SK-N-SH (cell line): ENCODE results near the gene PRRT1. TPM values are rescaled to one million over a fixed set of nuclear protein-coding genes. Genes with fewer than 3 reads are reported as not detected.
A peak's percentile ranks its signal among the peaks of the same experiment; 100 is the strongest.
"Not testable (repeated sequence)": the region's sequence is repeated elsewhere in the genome, so short reads cannot be mapped to it uniquely, and the experiment has no call there.

Experiments used
- CTCF ChIA-PET: fragments of 300-600, 350-600 bp; formaldehyde crosslinking; extraction: SDS; loops from one replicate; lab custom pipeline; 2021; lab: Yijun Ruan, JAX
- POLR2A ChIA-PET: fragments of 350-600 bp; sonication (Branson Sonifier 250); formaldehyde crosslinking; extraction: SDS; loops from one replicate; lab custom pipeline; 2020; ENCODE audit warnings: antibody characterized with exemption, inconsistent platforms; lab: Yijun Ruan, JAX
- DNase-seq: peaks from one replicate; pipeline ENCODE4 v3.0.0; 2012
- H2AFZ ChIP-seq: fragments of 200-600 bp; sonication (generic); 2 replicates; pipeline ENCODE4 v1.8.1; 2016; ENCODE audit warnings: antibody characterized with exemption, mild to moderate bottlenecking, low read depth
- H3F3A ChIP-seq: fragments of 200-600 bp; sonication (generic); replicated peaks from 2 replicates; pipeline ENCODE3; 2016; ENCODE audit warnings: antibody characterized with exemption, mild to moderate bottlenecking; ENCODE audit not compliant: insufficient read depth
- H3K27ac ChIP-seq, 2 experiments: fragments of 200-500 bp in 1 of 2; fragments of 200-600 bp in 1 of 2; sonication (Bioruptor generic) in 1 of 2; sonication (generic), shearing (Covaris generic) in 1 of 2; 2 replicates each; pipeline versions ENCODE4 v1.5.1 to v1.6.1; 2014 to 2016; ENCODE audit warnings: low read depth in 2 of 2, inconsistent platforms in 1 of 2, low read length in 1 of 2, mild to moderate bottlenecking in 1 of 2, mixed read lengths in 1 of 2
- H3K27me3 ChIP-seq: fragments of 200-600 bp; sonication (generic), shearing (Covaris generic); 2 replicates; pipeline ENCODE4 v1.6.1; 2016; ENCODE audit warnings: mixed run types; ENCODE audit not compliant: insufficient read depth
- H3K36me3 ChIP-seq, 2 experiments: fragments of 200-500 bp in 1 of 2; fragments of 200-600 bp in 1 of 2; sonication (Bioruptor generic) in 1 of 2; sonication (generic) in 1 of 2; replicated peaks in 1 of 2; 2 replicates each; pipeline versions ENCODE3 to v1.5.1; 2014 to 2016; ENCODE audit warnings: low read length in 1 of 2, mild to moderate bottlenecking in 1 of 2; ENCODE audit not compliant: insufficient read depth in 2 of 2, control insufficient read depth in 1 of 2
- H3K4me1 ChIP-seq, 2 experiments: fragments of 200-500 bp in 1 of 2; fragments of 200-600 bp in 1 of 2; sonication (Bioruptor generic) in 1 of 2; sonication (generic), shearing (Covaris generic) in 1 of 2; 2 replicates each; pipeline versions ENCODE4 v1.5.1 to v1.6.1; 2014 to 2016; ENCODE audit warnings: low read depth in 1 of 2, low read length in 1 of 2, mixed run types in 1 of 2; ENCODE audit not compliant: insufficient read depth in 2 of 2, control insufficient read depth in 1 of 2
- H3K4me2 ChIP-seq: fragments of 200-600 bp; sonication (generic), shearing (Covaris generic); 2 replicates; pipeline ENCODE4 v1.6.1; 2017; ENCODE audit warnings: mixed run types
- H3K4me3 ChIP-seq, 2 experiments: fragments of 200-500 bp in 1 of 2; fragments of 200-600 bp in 1 of 2; sonication (Bioruptor generic) in 1 of 2; sonication (generic), shearing (Covaris generic) in 1 of 2; 2 replicates each; pipeline versions ENCODE4 v1.5.1 to v1.8.1; 2014 to 2016; ENCODE audit warnings: low read depth in 2 of 2, inconsistent platforms in 1 of 2, low read length in 1 of 2, mild to moderate bottlenecking in 1 of 2, mixed read lengths in 1 of 2, moderate library complexity in 1 of 2
- H3K79me2 ChIP-seq: fragments of 200-600 bp; sonication (generic); 2 replicates; pipeline ENCODE4 v1.8.1; 2017; ENCODE audit warnings: mild to moderate bottlenecking; ENCODE audit not compliant: insufficient read depth
- H3K9ac ChIP-seq: fragments of 200-600 bp; sonication (generic); 2 replicates; pipeline ENCODE4 v1.6.1; 2017; ENCODE audit warnings: mixed run types
- H3K9me2 ChIP-seq: fragments of 200-600 bp; sonication (generic); 2 replicates; pipeline ENCODE4 v1.6.1; 2017; ENCODE audit warnings: mixed run types
- H3K9me3 ChIP-seq: fragments of 200-600 bp; sonication (generic); 2 replicates; pipeline ENCODE4 v1.6.1; 2017; ENCODE audit warnings: mixed run types, mild to moderate bottlenecking, moderate library complexity
- H4K20me1 ChIP-seq: fragments of 200-600 bp; sonication (generic); 2 replicates; pipeline ENCODE4 v1.6.1; 2017; ENCODE audit warnings: mild to moderate bottlenecking, mixed run types; ENCODE audit not compliant: insufficient read depth
- EP300 ChIP-seq, 2 experiments: IDR thresholded peaks; 2 replicates each; pipeline versions ENCODE4 v1.4.0 to v1.6.1; 2012; ENCODE audit warnings: borderline replicate concordance in 1 of 2, low read depth in 1 of 2, low read length in 1 of 2
- FOXM1 ChIP-seq: IDR thresholded peaks from 2 replicates; pipeline ENCODE4 v1.4.0; 2012; ENCODE audit warnings: low read depth, mild to moderate bottlenecking
- MEF2A ChIP-seq: IDR thresholded peaks from 2 replicates; pipeline ENCODE4 v1.4.0; 2012; ENCODE audit warnings: low read depth, borderline replicate concordance
- RAD21 ChIP-seq: IDR thresholded peaks from 2 replicates; pipeline ENCODE4 v1.6.1; 2012; ENCODE audit warnings: mild to moderate bottlenecking, low read length
- TCF12 ChIP-seq: IDR thresholded peaks from 2 replicates; pipeline ENCODE4 v1.4.0; 2012
- WGBS: methylation state at CpG from one replicate; pipeline ENCODE4 v1.1.6; 2017; ENCODE audit warnings: low lambda C conversion rate; 5-methylcytosine and 5-hydroxymethylcytosine counted together
- polyA plus RNA-seq, 3 experiments: library from polyadenylated mRNA; depleted of rRNA; stranded (reverse); fragments of >200 nt; gene quantifications; 2 replicates each; pipeline ENCODE4 v1.2.3, GENCODE V29; 2012
- TF ChIP-seq, protein P1 (sequence below): IDR thresholded peaks from 2 replicates; pipeline ENCODE4 v1.4.0; 2012; ENCODE audit warnings: low read depth, borderline replicate concordance
- TF ChIP-seq, protein P2 (sequence below): IDR thresholded peaks from 2 replicates; pipeline ENCODE4 v1.4.0; 2012; ENCODE audit warnings: low read depth

Gene PRRT1
- polyA plus RNA-seq, 1 of the 3 experiments (the other 2 are of a cell fraction) = 1.5 TPM

DNA sequence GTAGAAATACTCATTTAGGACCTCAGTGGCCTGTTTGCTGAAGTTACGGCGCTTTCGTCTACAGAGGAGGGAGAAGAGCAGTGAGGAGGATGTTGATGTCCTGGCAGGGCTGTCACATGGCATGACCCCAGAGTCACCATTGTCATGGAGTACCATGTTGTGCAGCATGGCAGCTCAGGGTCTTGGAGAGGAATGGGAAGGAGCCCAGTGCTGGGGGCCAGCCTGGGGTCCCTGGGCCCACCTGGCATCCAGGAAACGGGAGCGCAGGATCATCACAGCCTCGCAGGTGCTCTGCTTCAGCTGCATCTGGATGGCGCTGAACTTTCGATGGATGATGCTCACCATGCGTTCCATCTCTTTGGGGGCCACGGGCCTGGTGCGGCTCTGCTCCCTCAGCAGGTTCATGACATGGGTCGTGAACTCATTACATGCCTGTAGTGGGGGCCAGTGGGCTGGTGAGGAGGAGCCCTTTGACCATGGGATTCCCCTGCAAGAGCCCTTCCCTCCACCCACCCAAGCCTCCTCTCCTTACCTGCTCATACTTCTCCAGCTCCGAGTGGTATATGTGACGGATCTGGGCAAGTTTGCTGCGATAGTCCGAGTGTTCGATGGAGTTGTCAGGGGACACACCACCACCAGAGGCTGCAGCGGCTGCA is 36.1 kb upstream of the PRRT1 start:
- CTCF ChIA-PET = interaction anchor here (1.2 to 1.9 kb wide), 2 partner anchors 10 to 69 kb away, joined by 3 to 6 read pairs; no protein-coding TSS in a partner anchor
- Histone ChIP-seq H3K4me1 (peaks cover 0 to 20% of the 10 kb centered on the region in 2 experiments; a peak in 1 of 4 replicates), H3K4me3 (peak overlapping the region in 1 of 2 experiments; percentile 81; a peak in 1 of 4 replicates), H3K36me3 (peaks cover 8 to 26% of the 10 kb centered on the region in 2 experiments), H3K79me2 (peaks cover 21% of the 10 kb centered on the region), H3F3A (peaks cover 20% of the 10 kb centered on the region), H3K4me2 (peak overlapping the region; percentile 92)
- H2AFZ ChIP-seq, H3K27me3 ChIP-seq, H3K27ac ChIP-seq, H4K20me1 ChIP-seq, H3K9me2 ChIP-seq, H3K9ac ChIP-seq, H3K9me3 ChIP-seq, DNase-seq, POLR2A ChIA-PET: not testable (repeated sequence)
- WGBS = 99% methylated on average over 9 of the region's 18 CpGs

DNA sequence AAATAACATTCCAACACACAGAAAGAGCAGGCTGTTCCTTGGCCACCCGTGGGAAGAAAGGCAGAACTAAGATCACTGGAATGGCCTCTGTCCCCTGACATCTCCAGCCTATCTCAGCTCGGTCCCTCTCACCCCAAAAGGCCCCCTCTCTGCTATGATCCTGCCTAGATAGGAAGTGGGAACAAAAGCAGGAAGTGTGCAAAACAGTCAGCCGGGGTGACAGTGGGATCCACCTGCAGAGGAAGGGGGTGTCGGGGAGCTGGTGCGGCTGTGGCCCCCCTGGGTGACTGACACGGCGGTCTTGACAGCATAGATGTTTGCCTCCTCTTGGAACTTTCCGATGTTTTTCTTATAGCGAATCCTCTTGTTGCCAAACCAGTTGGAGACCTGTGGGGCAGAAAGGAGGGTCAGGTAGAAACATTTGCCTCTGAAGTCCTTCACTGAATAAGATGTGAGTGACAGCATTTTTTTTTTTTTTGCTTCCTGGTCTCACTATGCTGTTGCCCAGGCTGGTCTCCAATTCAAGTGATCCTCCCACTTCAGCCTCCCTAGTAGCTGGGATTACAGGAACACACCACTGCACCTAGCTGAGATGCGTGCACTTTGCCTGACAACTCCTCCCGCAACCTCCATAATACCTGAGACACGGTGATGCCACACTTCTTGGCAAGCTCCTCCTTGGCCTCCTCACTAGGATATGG is 35.4 kb upstream of the PRRT1 start:
- TF ChIP-seq EP300 (IDR thresholded peaks at IDR 0.05; ENCODE audit: borderline replicate concordance in 1 of 2, low read depth in 1 of 2, low read length in 1 of 2) (no peak), MEF2A (no peak), FOXM1 (no peak), RAD21 (no peak), TCF12 (no peak)
- TF ChIP-seq, protein P1, sequence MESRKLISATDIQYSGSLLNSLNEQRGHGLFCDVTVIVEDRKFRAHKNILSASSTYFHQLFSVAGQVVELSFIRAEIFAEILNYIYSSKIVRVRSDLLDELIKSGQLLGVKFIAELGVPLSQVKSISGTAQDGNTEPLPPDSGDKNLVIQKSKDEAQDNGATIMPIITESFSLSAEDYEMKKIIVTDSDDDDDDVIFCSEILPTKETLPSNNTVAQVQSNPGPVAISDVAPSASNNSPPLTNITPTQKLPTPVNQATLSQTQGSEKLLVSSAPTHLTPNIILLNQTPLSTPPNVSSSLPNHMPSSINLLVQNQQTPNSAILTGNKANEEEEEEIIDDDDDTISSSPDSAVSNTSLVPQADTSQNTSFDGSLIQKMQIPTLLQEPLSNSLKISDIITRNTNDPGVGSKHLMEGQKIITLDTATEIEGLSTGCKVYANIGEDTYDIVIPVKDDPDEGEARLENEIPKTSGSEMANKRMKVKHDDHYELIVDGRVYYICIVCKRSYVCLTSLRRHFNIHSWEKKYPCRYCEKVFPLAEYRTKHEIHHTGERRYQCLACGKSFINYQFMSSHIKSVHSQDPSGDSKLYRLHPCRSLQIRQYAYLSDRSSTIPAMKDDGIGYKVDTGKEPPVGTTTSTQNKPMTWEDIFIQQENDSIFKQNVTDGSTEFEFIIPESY = no peak
- TF ChIP-seq, protein P2, sequence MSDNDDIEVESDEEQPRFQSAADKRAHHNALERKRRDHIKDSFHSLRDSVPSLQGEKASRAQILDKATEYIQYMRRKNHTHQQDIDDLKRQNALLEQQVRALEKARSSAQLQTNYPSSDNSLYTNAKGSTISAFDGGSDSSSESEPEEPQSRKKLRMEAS = no peak
- no peak overlapping the region for H3K4me3 ChIP-seq
- no peaks in the 10 kb centered on the region for H4K20me1 ChIP-seq
- ChIA-PET POLR2A (no interaction called here), CTCF (interaction anchor here (1.2 kb wide), 1 partner anchor 68 kb away, joined by 3 read pairs; no protein-coding TSS in a partner anchor)
- WGBS = 90% methylated on average over 12 of the region's 12 CpGs
- peaks cover 0 to 20% of the 10 kb centered on the region in 2 experiments; a peak in 1 of 4 replicates for H3K4me1 ChIP-seq
- DNase-seq = no peak
- peaks cover 21% of the 10 kb centered on the region for H3K79me2 ChIP-seq
- H3K4me2 ChIP-seq = no peak overlapping the region
- H3K9ac ChIP-seq = no peak overlapping the region
- peaks cover 20% of the 10 kb centered on the region for H3F3A ChIP-seq
- H3K9me2 ChIP-seq = no peaks in the 10 kb centered on the region
- peaks cover 8 to 31% of the 10 kb centered on the region in 2 experiments for H3K36me3 ChIP-seq
- no peaks in the 10 kb centered on the region for H3K27me3 ChIP-seq
- H3K9me3 ChIP-seq = no peaks in the 10 kb centered on the region
- no peak overlapping the region for H2AFZ ChIP-seq
- peak overlapping the region in 1 of 2 experiments; percentile 53; a peak in 1 of 4 replicates for H3K27ac ChIP-seq

DNA sequence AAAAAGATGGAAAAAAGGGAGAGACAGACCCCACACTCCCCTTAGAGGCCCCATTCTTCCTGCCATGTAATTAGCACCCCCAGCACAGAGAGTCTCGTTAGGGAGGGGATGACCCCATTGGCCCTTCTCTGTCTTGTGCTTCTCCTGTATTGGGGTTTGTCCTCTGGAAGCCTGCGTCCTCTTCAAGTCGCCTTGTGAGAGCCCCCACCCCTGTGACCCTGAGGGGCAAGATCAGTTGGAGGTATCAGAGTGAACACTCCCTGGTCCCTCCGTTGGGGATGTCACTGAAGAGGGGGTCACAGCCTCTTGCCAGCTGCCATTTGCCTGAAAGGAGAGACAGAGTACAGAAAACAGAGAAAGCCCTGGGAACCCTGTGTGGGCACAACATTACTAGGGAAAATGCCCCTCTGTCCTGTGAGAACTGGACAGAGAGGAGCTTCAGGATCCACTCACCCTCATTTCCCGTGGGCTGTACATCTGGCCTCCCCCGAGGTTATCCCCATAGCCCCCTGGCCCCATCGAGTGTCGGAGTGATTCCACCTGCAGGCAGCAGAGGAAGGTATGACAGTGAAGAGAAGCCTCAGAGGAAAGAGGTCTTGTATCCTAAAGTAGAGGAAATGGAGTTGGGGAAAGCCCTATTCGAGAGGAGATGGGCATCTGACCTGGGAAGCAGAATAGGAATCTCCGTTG is 34.6 kb upstream of the PRRT1 start:
- POLR2A ChIA-PET, DNase-seq, H2AFZ ChIP-seq, H3K4me2 ChIP-seq, H3K9ac ChIP-seq, H3K9me3 ChIP-seq, H3K9me2 ChIP-seq, H3K27me3 ChIP-seq, H3K4me3 ChIP-seq, H4K20me1 ChIP-seq: not testable (repeated sequence)
- CTCF ChIA-PET = interaction anchor here (1.2 kb wide), 1 partner anchor 67 kb away, joined by 3 read pairs; no protein-coding TSS in a partner anchor
- 78% methylated on average over 10 of the region's 10 CpGs for WGBS
- H3F3A ChIP-seq = peaks cover 20% of the 10 kb centered on the region
- H3K36me3 ChIP-seq = peaks cover 10 to 32% of the 10 kb centered on the region in 2 experiments
- H3K27ac ChIP-seq = peak overlapping the region in 1 of 2 experiments; percentile 53; a peak in 1 of 4 replicates
- H3K79me2 ChIP-seq = peaks cover 21% of the 10 kb centered on the region
- H3K4me1 ChIP-seq = peaks cover 0 to 18% of the 10 kb centered on the region in 2 experiments; a peak in 1 of 4 replicates

DNA sequence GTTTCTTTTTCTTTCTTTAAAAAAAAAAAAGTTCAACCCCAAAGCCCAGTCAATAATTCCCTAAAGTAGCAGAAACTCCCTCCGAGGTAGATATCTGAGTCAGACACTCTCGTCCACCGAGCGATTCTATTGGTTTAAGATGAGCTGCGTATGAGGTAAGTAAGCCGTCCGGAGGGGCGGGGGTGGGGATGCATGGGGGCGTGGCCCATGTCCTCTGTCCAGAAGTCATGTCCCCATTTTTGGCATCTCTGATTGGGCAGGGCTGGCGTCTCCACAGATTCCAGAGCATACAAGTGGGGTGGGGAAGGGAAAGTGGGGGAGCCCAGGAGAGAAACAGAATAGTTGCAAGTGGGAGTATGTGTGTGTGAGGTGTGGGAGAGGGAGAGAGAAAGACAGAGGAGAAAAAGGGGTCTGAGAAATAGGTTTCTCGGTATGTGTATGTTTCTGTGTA is 34.0 kb upstream of the PRRT1 start:
- H3K27me3 ChIP-seq, H3K4me2 ChIP-seq, H3K9ac ChIP-seq, POLR2A ChIA-PET, H3K4me3 ChIP-seq, H4K20me1 ChIP-seq, H3K9me2 ChIP-seq, H3K9me3 ChIP-seq, CTCF ChIA-PET, H2AFZ ChIP-seq: not testable (repeated sequence)
- DNase-seq = peak; percentile 66
- Histone ChIP-seq H3K27ac (peak overlapping the region in 1 of 2 experiments; percentile 53; a peak in 2 of 4 replicates), H3K4me1 (peaks cover 0 to 12% of the 10 kb centered on the region in 2 experiments; a peak in 1 of 4 replicates), H3K36me3 (peaks cover 16 to 36% of the 10 kb centered on the region in 2 experiments), H3K79me2 (peaks cover 21% of the 10 kb centered on the region), H3F3A (peaks cover 20% of the 10 kb centered on the region)
- WGBS = 21% methylated on average over 11 of the region's 11 CpGs
